Cardiac muscle cell (in vitro differentiated cells and primary cell): ENCODE data around the gene MBTD1. TPM values are rescaled to one million over a fixed set of nuclear protein-coding genes. Genes with fewer than 3 reads are reported as not detected.

ENCODE experiments used
- DNase-seq, 2 donors: peaks; one replicate each; pipeline versions ENCODE4 v3.0.0 to v3.0.0-alpha.2; 2010 to 2017; ENCODE audit warnings: low read depth in 1 of 2, low spot score in 1 of 2
- H3K27ac ChIP-seq: fragments of 200-600 bp; sonication (generic); 2 replicates; pipeline ENCODE4 v1.5.1; 2016
- H3K27me3 ChIP-seq: fragments of 200-600 bp; sonication (generic); 2 replicates; pipeline ENCODE4 v1.6.0; 2016; ENCODE audit warnings: control low read depth
- H3K36me3 ChIP-seq: fragments of 200-600 bp; sonication (generic); 2 replicates; pipeline ENCODE4 v1.5.1; 2016; ENCODE audit warnings: control low read depth
- H3K4me1 ChIP-seq: fragments of 200-600 bp; sonication (generic); 2 replicates; pipeline ENCODE4 v1.8.1; 2017; ENCODE audit warnings: low read depth, mild to moderate bottlenecking, mixed run types
- H3K4me3 ChIP-seq: fragments of 200-600 bp; sonication (generic); 2 replicates; pipeline ENCODE4 v1.5.1; 2016; ENCODE audit warnings: mild to moderate bottlenecking
- H3K9me3 ChIP-seq: fragments of 200-600 bp; sonication (generic); 2 replicates; pipeline ENCODE4 v1.5.1; 2017; ENCODE audit warnings: low read depth, mild to moderate bottlenecking, control low read depth
- polyA plus RNA-seq: library from polyadenylated mRNA; unstranded; fragments of >200 nt; fragmentation: Nextera tagmentation; extraction: Ambion mirVana; gene quantifications from 2 replicates; pipeline ENCODE4 v1.2.1, GENCODE V29; 2016
- total RNA-seq: library from RNA; depleted of rRNA; stranded (reverse); fragments of >200 nt; gene quantifications from 2 replicates; pipeline ENCODE4 v1.2.3, GENCODE V29; 2016
- TF ChIP-seq, protein P1 (sequence below): IDR thresholded peaks from 2 replicates; pipeline ENCODE4 v1.5.1; 2012; ENCODE audit warnings: low read depth, mild to moderate bottlenecking, low read length

The MBTD1 gene
- total and polyA plus RNA-seq, 2 experiments from 2014 or later, result 5.9 to 25.7 TPM

DNA sequence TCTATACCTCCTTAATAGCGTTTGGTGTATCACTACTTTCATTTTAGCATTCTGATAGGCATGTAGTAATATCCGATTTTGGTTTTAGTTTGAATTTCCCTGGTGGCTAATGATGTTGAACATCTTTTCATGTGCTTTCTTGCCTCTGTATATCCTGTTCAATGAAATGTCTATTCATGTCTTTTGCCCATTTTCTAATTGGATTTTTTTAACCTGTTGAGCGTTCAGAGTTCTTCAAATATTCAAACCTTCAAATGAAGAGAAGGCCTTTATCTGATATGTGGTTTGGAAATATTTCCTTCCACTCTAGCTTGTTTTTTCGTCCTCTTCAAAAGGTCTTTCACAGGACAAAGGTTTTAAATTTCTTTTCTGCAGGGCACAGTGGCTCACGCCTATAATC lies 108.9 kb downstream of the MBTD1 start:
- Histone ChIP-seq H3K4me1 (peaks cover 5% of the 10 kb centered on the region), H3K4me3 (no peak overlapping the region), H3K9me3 (no peaks in the 10 kb centered on the region), H3K27me3 (no peaks in the 10 kb centered on the region), H3K36me3 (no peaks in the 10 kb centered on the region), H3K27ac (no peak overlapping the region)
- TF ChIP-seq, protein P1, sequence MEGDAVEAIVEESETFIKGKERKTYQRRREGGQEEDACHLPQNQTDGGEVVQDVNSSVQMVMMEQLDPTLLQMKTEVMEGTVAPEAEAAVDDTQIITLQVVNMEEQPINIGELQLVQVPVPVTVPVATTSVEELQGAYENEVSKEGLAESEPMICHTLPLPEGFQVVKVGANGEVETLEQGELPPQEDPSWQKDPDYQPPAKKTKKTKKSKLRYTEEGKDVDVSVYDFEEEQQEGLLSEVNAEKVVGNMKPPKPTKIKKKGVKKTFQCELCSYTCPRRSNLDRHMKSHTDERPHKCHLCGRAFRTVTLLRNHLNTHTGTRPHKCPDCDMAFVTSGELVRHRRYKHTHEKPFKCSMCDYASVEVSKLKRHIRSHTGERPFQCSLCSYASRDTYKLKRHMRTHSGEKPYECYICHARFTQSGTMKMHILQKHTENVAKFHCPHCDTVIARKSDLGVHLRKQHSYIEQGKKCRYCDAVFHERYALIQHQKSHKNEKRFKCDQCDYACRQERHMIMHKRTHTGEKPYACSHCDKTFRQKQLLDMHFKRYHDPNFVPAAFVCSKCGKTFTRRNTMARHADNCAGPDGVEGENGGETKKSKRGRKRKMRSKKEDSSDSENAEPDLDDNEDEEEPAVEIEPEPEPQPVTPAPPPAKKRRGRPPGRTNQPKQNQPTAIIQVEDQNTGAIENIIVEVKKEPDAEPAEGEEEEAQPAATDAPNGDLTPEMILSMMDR, result no peak
- no peak for DNase-seq

DNA sequence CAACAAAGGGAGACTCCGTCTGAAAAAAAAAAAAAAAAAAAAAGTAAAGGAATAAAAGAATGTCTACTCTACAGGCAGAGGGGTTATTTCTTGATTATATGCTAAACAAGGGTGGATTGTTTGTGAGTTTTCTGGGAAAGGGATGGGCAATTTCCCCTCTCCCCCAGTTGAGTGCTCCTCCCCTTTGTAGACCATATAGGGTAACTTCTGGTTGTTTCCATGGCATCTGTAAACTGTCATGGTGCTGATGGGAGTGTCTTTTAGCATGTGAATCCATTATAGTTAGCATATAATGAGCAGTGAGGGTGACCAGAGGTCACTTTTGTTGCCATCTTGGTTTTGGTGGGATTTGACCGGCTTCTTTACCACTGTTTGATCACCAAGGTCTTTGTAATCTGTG lies 110.7 kb downstream of the MBTD1 start:
- Histone ChIP-seq H3K9me3 (no peaks in the 10 kb centered on the region), H3K4me1 (peaks cover 5% of the 10 kb centered on the region), H3K4me3 (no peak overlapping the region), H3K27ac (no peak overlapping the region), H3K27me3 (no peaks in the 10 kb centered on the region), H3K36me3 (no peaks in the 10 kb centered on the region)
- DNase-seq, result no peak
- TF ChIP-seq, protein P1, result no peak

DNA sequence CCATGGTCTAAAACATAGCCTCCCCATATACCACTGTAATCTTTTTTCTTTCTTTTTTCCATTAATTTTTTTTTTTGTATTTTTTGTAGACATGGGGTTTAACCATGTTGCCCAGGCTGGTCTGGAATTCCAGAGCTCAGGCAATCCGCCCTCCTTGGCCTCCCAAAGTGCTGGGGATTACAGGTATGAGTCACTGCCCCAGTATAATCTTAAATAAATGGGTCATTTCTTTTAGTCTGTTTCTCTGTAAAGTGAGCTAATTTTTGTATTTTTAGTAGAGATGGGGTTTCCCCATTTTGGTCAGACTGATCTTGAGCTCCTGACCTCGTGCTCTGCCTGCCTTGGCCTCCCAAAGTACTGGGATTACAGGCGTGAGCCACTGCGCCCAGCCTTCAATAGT lies 112.2 kb downstream of the MBTD1 start:
- Histone ChIP-seq H3K27me3 (no peaks in the 10 kb centered on the region), H3K9me3 (no peaks in the 10 kb centered on the region), H3K27ac (no peak overlapping the region), H3K4me3 (no peak overlapping the region), H3K36me3 (no peaks in the 10 kb centered on the region), H3K4me1 (peaks cover 2% of the 10 kb centered on the region)
- TF ChIP-seq, protein P1, result no peak
- peak in 1 of 2 donors; percentile 19 for DNase-seq

DNA sequence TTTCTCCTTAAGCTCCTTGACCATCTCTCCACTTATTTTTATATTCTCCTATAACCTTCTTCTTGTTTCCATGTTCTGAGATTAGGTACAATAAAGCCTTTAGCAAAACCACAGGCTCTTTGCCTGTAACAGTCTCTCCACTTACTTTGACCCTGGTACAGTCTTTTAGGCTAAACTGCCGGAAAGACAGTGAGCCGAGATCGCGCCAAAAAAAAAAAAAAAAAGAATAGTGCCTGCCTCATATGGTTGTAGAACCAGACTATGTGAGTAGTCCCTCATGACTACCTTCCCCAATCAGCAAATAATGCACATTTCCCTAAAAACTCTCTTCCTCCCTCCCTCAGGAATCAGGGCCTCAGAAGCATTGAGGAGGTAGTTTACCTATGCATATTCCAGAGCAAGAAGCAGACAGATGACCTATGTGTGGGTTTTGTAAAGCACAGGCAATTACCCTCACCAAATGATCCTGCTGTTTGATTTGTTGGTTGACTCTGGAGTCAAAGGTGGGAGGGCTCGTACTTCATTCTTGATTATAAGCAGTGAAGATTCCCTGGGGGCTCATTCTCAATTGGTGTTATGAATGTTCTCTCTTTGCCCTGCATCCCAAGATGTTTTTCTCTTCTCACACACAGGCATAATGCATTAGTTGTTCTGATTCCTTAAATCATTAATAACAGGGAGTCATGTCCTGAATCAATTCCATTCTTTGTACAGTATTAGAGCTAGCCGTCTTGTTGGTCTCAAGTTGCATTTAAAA lies 115.4 kb downstream of the MBTD1 start:
- no peak for DNase-seq
- TF ChIP-seq, protein P1, result no peak
- Histone ChIP-seq H3K4me3 (no peak overlapping the region), H3K27ac (no peak overlapping the region), H3K9me3 (no peaks in the 10 kb centered on the region), H3K36me3 (no peaks in the 10 kb centered on the region), H3K4me1 (peaks cover 3% of the 10 kb centered on the region), H3K27me3 (no peaks in the 10 kb centered on the region)

DNA sequence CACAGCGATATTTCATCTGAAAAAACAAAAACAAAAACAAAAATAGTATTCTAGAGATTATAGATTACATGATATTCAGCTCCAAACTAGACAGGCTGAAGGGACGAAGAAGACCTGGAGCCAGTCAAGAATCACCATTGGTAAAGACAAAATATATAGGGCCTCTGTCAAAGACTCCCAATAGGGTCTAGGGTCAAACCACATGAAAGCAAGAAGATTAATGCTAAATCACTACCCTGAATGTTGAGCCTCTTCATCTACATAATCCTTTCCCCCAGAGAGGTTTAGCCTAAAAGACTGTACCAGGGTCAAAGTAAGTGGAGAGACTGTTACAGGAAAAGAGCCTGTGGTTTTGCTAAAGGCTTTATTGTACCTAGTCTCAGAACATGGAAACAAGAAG lies 117.3 kb downstream of the MBTD1 start:
- Histone ChIP-seq H3K4me3 (no peak overlapping the region), H3K27me3 (no peaks in the 10 kb centered on the region), H3K9me3 (no peaks in the 10 kb centered on the region), H3K27ac (no peak overlapping the region), H3K36me3 (no peaks in the 10 kb centered on the region), H3K4me1 (peaks cover 3% of the 10 kb centered on the region)
- TF ChIP-seq, protein P1, result no peak
- no peak for DNase-seq
